Measurements from ENCODE around the gene NID1.

DNA sequence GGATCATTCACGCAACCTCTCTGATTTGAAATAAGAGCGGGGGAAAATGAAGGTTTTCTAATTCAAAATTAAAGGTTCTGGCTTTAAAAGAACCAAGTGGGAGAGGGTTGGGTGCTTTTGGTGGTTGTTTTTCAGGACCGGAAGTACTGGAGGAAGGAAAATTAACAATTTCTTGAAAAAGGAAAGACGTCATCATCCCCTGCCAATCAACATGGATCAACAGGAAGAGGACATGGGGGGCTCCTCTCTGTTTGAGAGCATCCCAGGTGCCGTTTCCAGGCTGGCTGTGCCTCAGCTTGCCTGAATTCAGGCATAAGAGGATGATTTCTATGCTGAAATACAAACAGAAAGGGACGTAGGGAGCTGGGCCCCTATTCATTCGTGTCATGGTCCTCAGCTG, 21.6 kb upstream of the NID1 start:
- TF ChIP-seq, protein P1, sequence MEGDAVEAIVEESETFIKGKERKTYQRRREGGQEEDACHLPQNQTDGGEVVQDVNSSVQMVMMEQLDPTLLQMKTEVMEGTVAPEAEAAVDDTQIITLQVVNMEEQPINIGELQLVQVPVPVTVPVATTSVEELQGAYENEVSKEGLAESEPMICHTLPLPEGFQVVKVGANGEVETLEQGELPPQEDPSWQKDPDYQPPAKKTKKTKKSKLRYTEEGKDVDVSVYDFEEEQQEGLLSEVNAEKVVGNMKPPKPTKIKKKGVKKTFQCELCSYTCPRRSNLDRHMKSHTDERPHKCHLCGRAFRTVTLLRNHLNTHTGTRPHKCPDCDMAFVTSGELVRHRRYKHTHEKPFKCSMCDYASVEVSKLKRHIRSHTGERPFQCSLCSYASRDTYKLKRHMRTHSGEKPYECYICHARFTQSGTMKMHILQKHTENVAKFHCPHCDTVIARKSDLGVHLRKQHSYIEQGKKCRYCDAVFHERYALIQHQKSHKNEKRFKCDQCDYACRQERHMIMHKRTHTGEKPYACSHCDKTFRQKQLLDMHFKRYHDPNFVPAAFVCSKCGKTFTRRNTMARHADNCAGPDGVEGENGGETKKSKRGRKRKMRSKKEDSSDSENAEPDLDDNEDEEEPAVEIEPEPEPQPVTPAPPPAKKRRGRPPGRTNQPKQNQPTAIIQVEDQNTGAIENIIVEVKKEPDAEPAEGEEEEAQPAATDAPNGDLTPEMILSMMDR (conservative IDR thresholded peaks at IDR 0.05; ENCODE audit: low read depth, low read length): no peak
- TF ChIP-seq MAZ (IDR thresholded peaks at IDR 0.05; ENCODE audit: borderline replicate concordance, low read depth, low read length): no peak
- TF ChIP-seq RCOR1 (IDR thresholded peaks at IDR 0.05; ENCODE audit: insufficient replicate concordance, low read length): no peak
- TF ChIP-seq, protein P2, sequence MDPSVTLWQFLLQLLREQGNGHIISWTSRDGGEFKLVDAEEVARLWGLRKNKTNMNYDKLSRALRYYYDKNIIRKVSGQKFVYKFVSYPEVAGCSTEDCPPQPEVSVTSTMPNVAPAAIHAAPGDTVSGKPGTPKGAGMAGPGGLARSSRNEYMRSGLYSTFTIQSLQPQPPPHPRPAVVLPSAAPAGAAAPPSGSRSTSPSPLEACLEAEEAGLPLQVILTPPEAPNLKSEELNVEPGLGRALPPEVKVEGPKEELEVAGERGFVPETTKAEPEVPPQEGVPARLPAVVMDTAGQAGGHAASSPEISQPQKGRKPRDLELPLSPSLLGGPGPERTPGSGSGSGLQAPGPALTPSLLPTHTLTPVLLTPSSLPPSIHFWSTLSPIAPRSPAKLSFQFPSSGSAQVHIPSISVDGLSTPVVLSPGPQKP (IDR thresholded peaks at IDR 0.05; ENCODE audit: borderline replicate concordance, low read depth, low read length): no peak
- TF ChIP-seq FOS (IDR thresholded peaks at IDR 0.05; ENCODE audit: low read depth, low read length): no peak
- TF ChIP-seq POLR2A (IDR thresholded peaks at IDR 0.05; ENCODE audit: low read depth, low read length): no peak
- no peak for TF ChIP-seq RAD21 (IDR thresholded peaks at IDR 0.05; ENCODE audit: low read length)
- no peak for TF ChIP-seq SMC3 (IDR thresholded peaks at IDR 0.05; ENCODE audit: low read depth, low read length)
- no peak for TF ChIP-seq RFX5 (IDR thresholded peaks at IDR 0.05; ENCODE audit: low read depth, low read length)
- TF ChIP-seq BHLHE40 (IDR thresholded peaks at IDR 0.05; ENCODE audit: low read depth, low read length): no peak
- TF ChIP-seq CEBPB (IDR thresholded peaks at IDR 0.05; ENCODE audit: low read depth, low read length): no peak
